ENCODE data around the gene PCGF1.

Gene PCGF1

GRCh38 chr2:74527741-74528140 is 20.2 kb upstream of the PCGF1 start:
- Histone ChIP-seq H3K9me3 (ENCODE audit: control insufficient read depth, insufficient read depth, low read depth, low read length) (no peaks in the 10 kb centered on the region), H3K27ac (ENCODE audit: low read depth, low read length) (no peak overlapping the region), H3K36me3 (ENCODE audit: control insufficient read depth, insufficient read depth, low read length) (peaks cover 41% of the 10 kb centered on the region), H3K27me3 (ENCODE audit: control insufficient read depth, insufficient read depth, low read length) (peaks cover 6% of the 10 kb centered on the region; the same call in 1 of the 2 replicates), H3K9ac (ENCODE audit: low read length) (no peak overlapping the region), H3K4me1 (ENCODE audit: control insufficient read depth, insufficient read depth, low read length) (peaks cover 12% of the 10 kb centered on the region), H3K4me3 (ENCODE audit: low read depth, low read length) (no peak overlapping the region)

GRCh38 chr2:74526649-74527230 is 19.2 kb upstream of the PCGF1 start:
- peaks cover 12% of the 10 kb centered on the region for H3K4me1 ChIP-seq (ENCODE audit: control insufficient read depth, insufficient read depth, low read length)
- no peak overlapping the region for H3K4me3 ChIP-seq (ENCODE audit: low read depth, low read length)
- no peaks in the 10 kb centered on the region for H3K9me3 ChIP-seq (ENCODE audit: control insufficient read depth, insufficient read depth, low read depth, low read length)
- H3K36me3 ChIP-seq (ENCODE audit: control insufficient read depth, insufficient read depth, low read length), result peaks cover 31% of the 10 kb centered on the region
- no peak overlapping the region for H3K27ac ChIP-seq (ENCODE audit: low read depth, low read length)
- H3K27me3 ChIP-seq (ENCODE audit: control insufficient read depth, insufficient read depth, low read length), result peaks cover 16% of the 10 kb centered on the region; the same call in 1 of the 2 replicates
- no peak overlapping the region for H3K9ac ChIP-seq (ENCODE audit: low read length)

- Histone ChIP-seq H3K9me3 (ENCODE audit: control insufficient read depth, insufficient read depth, low read depth, low read length) (no peaks in the 10 kb centered on the region), H3K4me1 (ENCODE audit: control insufficient read depth, insufficient read depth, low read length) (peaks cover 12% of the 10 kb centered on the region), H3K9ac (ENCODE audit: low read length) (no peak within 1 kb of the TSS), H3K27ac (ENCODE audit: low read depth, low read length) (no peak within 1 kb of the TSS), H3K27me3 (ENCODE audit: control insufficient read depth, insufficient read depth, low read length) (peaks cover 23% of the 10 kb centered on the region), H3K4me3 (ENCODE audit: low read depth, low read length) (no peak within 1 kb of the TSS), H3K36me3 (ENCODE audit: control insufficient read depth, insufficient read depth, low read length) (peaks cover 27% of the 10 kb centered on the region)
Observed at GRCh38 chr2:74525717-74526648, 18.5 kb upstream of the PCGF1 start, which contains the start of gene DQX1. Gene DQX1, minus strand, starts transcription at chr2:74526231. Its CDS starts 502 bp downstream, at chr2:74525729.

- Histone ChIP-seq H3K27ac (ENCODE audit: low read depth, low read length) (no peak overlapping the region), H3K9ac (ENCODE audit: low read length) (no peak overlapping the region), H3K27me3 (ENCODE audit: control insufficient read depth, insufficient read depth, low read length) (peaks cover 30% of the 10 kb centered on the region), H3K36me3 (ENCODE audit: control insufficient read depth, insufficient read depth, low read length) (peaks cover 27% of the 10 kb centered on the region), H3K4me3 (ENCODE audit: low read depth, low read length) (no peak overlapping the region), H3K9me3 (ENCODE audit: control insufficient read depth, insufficient read depth, low read depth, low read length) (no peaks in the 10 kb centered on the region), H3K4me1 (ENCODE audit: control insufficient read depth, insufficient read depth, low read length) (peaks cover 7% of the 10 kb centered on the region)
Observed at GRCh38 chr2:74524955-74525716, 17.6 kb upstream of the PCGF1 start.

GRCh38 chr2:74524005-74524404 is 16.5 kb upstream of the PCGF1 start:
- no peak overlapping the region for H3K4me3 ChIP-seq (ENCODE audit: low read depth, low read length)
- no peak overlapping the region for H3K9ac ChIP-seq (ENCODE audit: low read length)
- peaks cover 42% of the 10 kb centered on the region for H3K27me3 ChIP-seq (ENCODE audit: control insufficient read depth, insufficient read depth, low read length)
- H3K4me1 ChIP-seq (ENCODE audit: control insufficient read depth, insufficient read depth, low read length), result peaks cover 7% of the 10 kb centered on the region
- H3K27ac ChIP-seq (ENCODE audit: low read depth, low read length), result no peak overlapping the region
- no peaks in the 10 kb centered on the region for H3K9me3 ChIP-seq (ENCODE audit: control insufficient read depth, insufficient read depth, low read depth, low read length)
- peaks cover 27% of the 10 kb centered on the region for H3K36me3 ChIP-seq (ENCODE audit: control insufficient read depth, insufficient read depth, low read length)

GRCh38 chr2:74522516-74522915 is 15.0 kb upstream of the PCGF1 start:
- peaks cover 3% of the 10 kb centered on the region; the same call in 1 of the 2 replicates for H3K4me1 ChIP-seq (ENCODE audit: control insufficient read depth, insufficient read depth, low read length)
- H3K4me3 ChIP-seq (ENCODE audit: low read depth, low read length), result no peak overlapping the region
- H3K9me3 ChIP-seq (ENCODE audit: control insufficient read depth, insufficient read depth, low read depth, low read length), result no peaks in the 10 kb centered on the region
- no peak overlapping the region for H3K27ac ChIP-seq (ENCODE audit: low read depth, low read length)
- H3K27me3 ChIP-seq (ENCODE audit: control insufficient read depth, insufficient read depth, low read length), result peaks cover 56% of the 10 kb centered on the region
- peaks cover 18% of the 10 kb centered on the region for H3K36me3 ChIP-seq (ENCODE audit: control insufficient read depth, insufficient read depth, low read length)
- no peak overlapping the region for H3K9ac ChIP-seq (ENCODE audit: low read length)

GRCh38 chr2:74516650-74517049 is 9.2 kb upstream of the PCGF1 start:
- H3K27me3 ChIP-seq (ENCODE audit: control insufficient read depth, insufficient read depth, low read length), result peaks cover 98% of the 10 kb centered on the region
- no peak overlapping the region for H3K9ac ChIP-seq (ENCODE audit: low read length)
- H3K27ac ChIP-seq (ENCODE audit: low read depth, low read length), result no peak overlapping the region
- peaks cover 3% of the 10 kb centered on the region; the same call in 1 of the 2 replicates for H3K9me3 ChIP-seq (ENCODE audit: control insufficient read depth, insufficient read depth, low read depth, low read length)
- no peaks in the 10 kb centered on the region for H3K36me3 ChIP-seq (ENCODE audit: control insufficient read depth, insufficient read depth, low read length)
- peaks cover 20% of the 10 kb centered on the region for H3K4me1 ChIP-seq (ENCODE audit: control insufficient read depth, insufficient read depth, low read length)
- no peak overlapping the region; the same call in 1 of the 2 replicates for H3K4me3 ChIP-seq (ENCODE audit: low read depth, low read length)

GRCh38 chr2:74515981-74516633 is 8.6 kb upstream of the PCGF1 start:
- H3K4me3 ChIP-seq (ENCODE audit: low read depth, low read length), result peak overlapping the region; percentile 57
- peaks cover 20% of the 10 kb centered on the region for H3K4me1 ChIP-seq (ENCODE audit: control insufficient read depth, insufficient read depth, low read length)
- no peak overlapping the region for H3K9ac ChIP-seq (ENCODE audit: low read length)
- H3K36me3 ChIP-seq (ENCODE audit: control insufficient read depth, insufficient read depth, low read length), result no peaks in the 10 kb centered on the region
- H3K9me3 ChIP-seq (ENCODE audit: control insufficient read depth, insufficient read depth, low read depth, low read length), result peaks cover 3% of the 10 kb centered on the region; the same call in 1 of the 2 replicates
- H3K27me3 ChIP-seq (ENCODE audit: control insufficient read depth, insufficient read depth, low read length), result peaks cover 98% of the 10 kb centered on the region
- H3K27ac ChIP-seq (ENCODE audit: low read depth, low read length), result no peak overlapping the region

GRCh38 chr2:74515271-74515980 is 7.9 kb upstream of the PCGF1 start:
- Histone ChIP-seq H3K27ac (ENCODE audit: low read depth, low read length) (no peak overlapping the region), H3K36me3 (ENCODE audit: control insufficient read depth, insufficient read depth, low read length) (no peaks in the 10 kb centered on the region), H3K27me3 (ENCODE audit: control insufficient read depth, insufficient read depth, low read length) (peaks cover 100% of the 10 kb centered on the region), H3K9me3 (ENCODE audit: control insufficient read depth, insufficient read depth, low read depth, low read length) (peaks cover 3% of the 10 kb centered on the region; the same call in 1 of the 2 replicates), H3K4me1 (ENCODE audit: control insufficient read depth, insufficient read depth, low read length) (peaks cover 20% of the 10 kb centered on the region), H3K9ac (ENCODE audit: low read length) (no peak overlapping the region), H3K4me3 (ENCODE audit: low read depth, low read length) (peak overlapping the region; percentile 57)

Measured in HUES6 (cell line).